ENCODE results near the gene NFKBIB.
A peak's percentile ranks its signal among the peaks of the same experiment; 100 is the strongest.
"Not testable (repeated sequence)": the region's sequence is repeated elsewhere in the genome, so short reads cannot be mapped to it uniquely, and the experiment has no call there.

Gene NFKBIB

DNA sequence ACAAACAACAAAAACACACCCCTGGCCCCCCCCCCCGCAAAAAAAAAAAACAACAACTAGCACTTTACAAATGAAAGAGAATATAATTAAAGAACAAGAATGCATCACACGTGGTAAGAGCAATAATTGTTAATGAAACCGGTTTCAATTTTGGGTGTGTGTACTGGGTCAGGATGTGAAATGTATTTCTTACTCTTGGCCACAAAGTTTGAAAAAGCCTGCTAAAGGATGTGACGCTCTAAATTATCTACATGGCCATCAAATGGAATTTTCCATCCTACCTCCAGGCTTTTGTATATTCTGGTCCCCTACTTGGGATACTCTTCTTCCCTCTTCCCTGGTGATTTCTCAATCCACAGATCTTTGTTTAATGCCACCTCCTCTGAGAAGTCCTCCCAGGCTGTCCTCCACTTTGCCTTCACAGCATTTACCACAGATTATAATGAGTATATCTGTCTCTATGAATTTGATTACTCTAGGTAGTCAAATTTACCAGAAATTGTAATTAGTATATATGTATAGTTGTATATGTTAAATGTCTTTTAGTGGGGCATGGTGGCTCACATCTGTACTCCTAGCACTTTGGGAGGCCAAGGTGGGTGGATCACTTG, 28.7 kb downstream of the NFKBIB start:
- DNase-seq = no peak

GRCh38 chr19:38929929-38930775, 30.4 kb downstream of the NFKBIB start, which contains the start of gene SARS2:
Gene SARS2, minus strand, starts transcription at chr19:38930763. Its CDS starts 27 bp downstream, at chr19:38930736.
- DNase-seq = peak; percentile 89

GRCh38 chr19:38930776-38931520, 31.2 kb downstream of the NFKBIB start, which contains the start of gene MRPS12:
Gene MRPS12, plus strand, starts transcription at chr19:38930944. Its CDS starts 351 bp downstream, at chr19:38931295.
- DNase-seq = peak; percentile 99

DNA sequence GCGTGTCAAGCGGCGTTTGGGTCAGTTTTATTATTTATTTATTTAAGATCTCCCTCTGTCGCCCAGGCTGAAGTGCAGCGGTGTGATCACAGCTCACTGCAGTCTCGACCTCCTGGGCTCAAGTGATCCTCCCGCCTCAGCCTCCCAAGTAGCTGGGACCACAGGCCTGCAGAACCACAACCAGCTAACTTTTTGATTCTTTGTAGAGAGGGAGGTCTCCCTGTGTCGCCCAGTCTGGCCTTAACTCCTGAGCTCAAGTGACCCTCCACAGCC, 31.7 kb downstream of the NFKBIB start:
- DNase-seq = no peak

DNA sequence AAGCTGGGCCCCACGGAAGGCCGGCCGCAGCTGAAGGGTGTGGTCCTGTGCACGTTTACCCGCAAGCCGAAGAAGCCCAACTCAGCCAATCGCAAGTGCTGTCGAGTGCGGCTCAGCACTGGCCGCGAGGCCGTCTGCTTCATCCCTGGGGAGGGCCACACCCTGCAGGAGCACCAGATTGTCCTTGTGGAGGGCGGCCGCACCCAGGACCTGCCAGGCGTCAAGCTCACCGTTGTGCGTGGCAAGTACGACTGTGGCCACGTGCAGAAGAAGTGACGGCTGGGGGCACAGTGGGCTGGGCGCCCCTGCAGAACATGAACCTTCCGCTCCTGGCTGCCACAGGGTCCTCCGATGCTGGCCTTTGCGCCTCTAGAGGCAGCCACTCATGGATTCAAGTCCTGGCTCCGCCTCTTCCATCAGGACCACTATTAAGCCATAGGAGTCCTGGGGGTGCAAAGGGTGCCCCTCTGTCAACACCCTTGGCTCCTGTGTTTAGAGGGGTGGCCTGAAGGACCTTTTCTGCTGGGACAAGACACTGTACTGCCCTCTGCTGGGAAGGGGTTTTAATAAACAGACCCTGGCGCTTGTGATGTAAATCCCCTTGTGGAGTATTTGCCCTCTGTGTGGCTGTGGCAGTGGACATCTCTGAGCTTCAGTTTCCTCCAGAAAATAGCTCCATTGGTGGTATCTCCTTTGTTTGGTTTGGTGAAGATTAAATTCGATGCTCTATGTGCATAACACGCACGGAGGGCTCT, 32.8 kb downstream of the NFKBIB start:
- DNase-seq = peak; percentile 36

GRCh38 chr19:38933544-38933943, 33.8 kb downstream of the NFKBIB start:
- no peak for DNase-seq

- no peak for DNase-seq
Observed at GRCh38 chr19:38939957-38940356, 40.2 kb downstream of the NFKBIB start.

- not testable (repeated sequence) for DNase-seq
Observed at GRCh38 chr19:38941466-38941865, 41.7 kb downstream of the NFKBIB start.

DNA sequence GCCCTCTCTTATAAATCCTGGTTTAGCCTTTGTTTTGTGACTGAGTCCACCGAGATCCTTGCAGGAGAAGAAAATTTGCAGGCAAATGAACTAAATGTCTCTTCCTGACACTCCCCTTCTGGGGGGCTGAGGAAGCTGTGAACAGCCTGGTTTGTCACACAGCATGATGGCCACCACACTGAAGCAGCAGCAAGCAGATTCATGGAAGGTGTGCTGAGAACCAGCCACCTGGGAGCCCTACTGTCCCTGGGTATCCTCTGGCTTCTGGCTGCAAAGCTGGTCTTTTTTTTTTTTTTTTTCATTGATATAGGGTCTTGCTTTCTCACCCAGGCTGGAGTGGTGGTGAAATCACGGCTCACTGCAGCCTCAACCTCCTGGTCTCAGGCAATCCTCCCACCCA, 42.2 kb downstream of the NFKBIB start:
- DNase-seq = no peak

- DNase-seq = no peak
Observed at GRCh38 chr19:38942471-38943181, 42.9 kb downstream of the NFKBIB start.

DNA sequence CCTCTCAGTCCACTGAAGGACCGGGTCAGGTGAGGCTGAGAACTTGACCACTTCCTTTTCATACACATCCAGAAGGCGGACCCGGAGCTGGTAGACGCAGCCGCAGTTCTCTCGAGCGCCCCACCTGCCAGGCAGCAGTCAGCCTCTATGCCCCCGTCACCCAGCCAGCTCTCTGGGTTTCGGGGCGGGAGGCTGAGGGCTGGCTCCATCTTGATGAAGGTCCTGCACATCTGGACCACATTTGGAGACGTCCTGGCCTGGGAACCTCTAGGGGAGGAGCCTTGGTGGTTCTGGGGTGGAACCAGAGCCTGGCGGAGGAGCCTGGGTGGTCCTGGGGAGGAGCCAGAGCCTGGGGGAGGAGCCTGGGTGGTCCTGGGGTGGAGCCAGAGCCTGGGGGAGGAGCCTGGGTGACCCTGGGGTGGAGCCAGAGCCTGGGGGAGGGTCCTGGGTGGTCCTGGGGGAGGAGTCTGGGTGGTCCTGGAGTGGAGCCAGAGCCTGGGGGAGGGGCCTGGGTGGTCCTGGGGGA, 45.3 kb downstream of the NFKBIB start:
- DNase-seq = no peak

DNA sequence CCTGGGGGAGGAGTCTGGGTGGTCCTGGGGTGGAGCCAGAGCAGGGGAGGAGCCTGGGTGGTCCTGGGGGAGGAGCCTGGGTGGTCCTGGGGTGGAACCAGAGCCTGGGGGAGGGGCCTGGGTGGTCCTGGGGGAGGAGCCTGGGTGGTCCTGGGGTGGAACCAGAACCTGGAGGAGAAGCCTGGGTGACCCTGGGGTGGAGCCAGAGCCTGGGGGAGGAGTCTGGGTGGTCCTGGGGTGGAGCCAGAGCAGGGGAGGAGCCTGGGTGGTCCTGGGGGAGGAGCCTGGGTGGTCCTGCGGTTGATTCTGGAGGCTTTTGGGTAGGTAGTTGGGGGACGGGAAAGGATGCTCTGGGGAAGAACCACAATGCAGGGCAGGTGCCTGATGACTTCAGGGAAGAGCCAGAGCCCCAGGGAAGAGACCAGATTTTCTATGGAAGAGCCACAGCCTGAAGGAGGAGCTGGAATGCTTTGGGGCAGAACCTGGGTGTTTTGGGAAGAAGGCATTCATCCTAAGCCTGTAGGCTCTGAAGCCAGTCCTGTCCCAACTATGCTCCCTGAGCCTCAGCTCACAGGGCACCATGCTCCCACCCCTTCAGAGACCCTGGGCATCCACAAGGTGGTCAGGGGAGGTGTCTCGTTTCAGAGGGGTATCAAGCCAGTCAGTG, 45.9 kb downstream of the NFKBIB start:
- no peak for DNase-seq

- DNase-seq = no peak
Observed at GRCh38 chr19:38946229-38947010, 46.7 kb downstream of the NFKBIB start.

DNA sequence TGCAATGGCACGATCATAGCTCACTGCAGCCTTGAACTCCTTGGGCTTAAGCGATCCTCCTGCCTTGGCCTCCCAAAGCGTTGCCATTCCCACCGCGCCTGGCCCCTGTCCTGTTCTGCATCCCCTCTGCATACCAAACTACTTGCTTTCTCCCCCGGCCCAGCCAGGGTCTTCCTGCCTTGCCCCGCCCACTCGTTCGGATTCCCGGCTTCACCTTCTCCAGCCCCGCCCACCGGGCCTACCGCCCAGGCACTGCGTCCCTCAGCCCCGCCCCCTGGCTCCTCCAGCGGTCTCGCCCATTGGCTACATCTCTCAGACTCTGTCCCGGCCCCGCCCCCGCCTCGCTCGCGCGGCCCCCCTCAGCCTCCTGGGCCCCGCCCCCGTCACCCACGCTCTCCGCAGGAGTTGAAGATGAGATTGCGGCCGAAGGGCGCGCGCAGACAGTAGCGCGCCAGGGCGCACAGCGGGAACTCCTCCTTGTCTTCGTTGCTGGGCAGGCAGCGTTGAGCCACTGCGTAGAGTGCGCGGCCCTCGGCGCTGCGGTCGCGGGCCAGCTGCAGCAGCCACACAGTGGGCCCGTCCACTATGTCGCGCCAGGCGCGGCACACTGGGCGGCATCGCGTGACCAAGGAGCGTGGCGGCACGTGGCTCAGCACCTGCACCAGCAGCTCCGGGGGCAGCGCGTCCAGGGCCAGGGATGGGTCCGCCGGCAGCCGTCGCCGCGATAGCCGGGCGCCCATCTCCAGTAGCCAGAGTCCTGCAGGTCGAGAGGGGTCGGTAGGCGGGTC, 50.0 kb downstream of the NFKBIB start:
- peak; percentile 75 for DNase-seq

DNA sequence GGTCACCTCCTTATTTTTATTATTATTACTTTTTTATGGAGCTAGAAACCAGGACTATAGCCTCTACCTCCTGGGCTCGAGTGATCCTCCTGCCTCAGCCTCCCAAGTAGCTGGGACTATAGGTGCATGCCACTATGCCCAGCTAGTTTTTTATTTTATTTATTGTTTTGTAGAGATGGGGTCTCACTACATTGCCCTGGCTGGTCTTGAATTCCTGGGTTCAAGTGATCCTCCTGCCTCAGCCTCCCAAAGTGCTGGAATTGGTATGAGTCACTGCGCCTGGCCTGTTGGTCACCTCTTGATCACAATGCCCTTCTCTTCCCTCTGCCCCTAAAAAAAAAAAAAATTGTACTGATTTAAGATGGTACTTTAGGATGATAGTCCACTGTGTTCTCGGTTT, 51.4 kb downstream of the NFKBIB start:
- DNase-seq = no peak

DNA sequence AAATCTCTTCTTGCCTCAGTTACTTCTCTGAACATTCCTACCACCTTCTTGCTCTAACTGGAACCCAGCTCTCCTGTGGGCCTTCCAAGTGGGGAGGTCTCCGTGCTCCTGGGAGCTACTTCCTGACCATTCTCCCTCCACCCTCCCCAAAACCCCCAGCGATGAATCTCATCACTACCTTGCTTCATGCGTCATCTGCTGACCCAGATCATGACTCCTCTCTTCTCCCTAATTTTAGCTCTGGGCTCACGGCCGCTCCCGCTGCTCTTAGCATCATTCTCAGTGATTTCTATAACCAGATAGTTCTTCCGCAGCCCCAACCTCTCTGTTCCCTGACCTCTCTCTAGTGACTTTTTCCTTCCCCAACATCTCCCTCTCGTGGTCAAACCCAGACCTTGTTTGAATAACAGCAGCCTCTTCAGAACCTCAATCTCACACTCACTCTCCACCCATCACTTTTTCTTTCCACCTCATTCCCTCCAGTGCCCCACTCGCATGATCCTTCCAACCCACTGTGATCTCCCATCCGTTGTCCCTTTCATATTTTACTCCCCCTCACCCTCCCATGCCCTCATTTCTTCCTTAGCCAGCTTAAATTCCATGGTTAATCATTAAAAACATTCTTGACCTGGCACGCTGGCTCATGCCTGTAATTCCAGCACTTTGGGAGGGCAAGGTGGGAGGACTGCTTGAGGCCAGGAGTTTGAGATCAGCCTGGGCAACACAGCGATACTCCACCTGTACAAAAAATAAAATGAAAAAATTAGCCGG, 52.8 kb downstream of the NFKBIB start:
- peak; percentile 20 for DNase-seq

- DNase-seq = no peak
Observed at GRCh38 chr19:38953677-38954076, 53.9 kb downstream of the NFKBIB start.

GRCh38 chr19:38956264-38956663, 56.5 kb downstream of the NFKBIB start:
- no peak for DNase-seq

GRCh38 chr19:38958301-38958700, 58.5 kb downstream of the NFKBIB start:
- DNase-seq = no peak

Data from fibroblast of skin of back (primary cell).